Spinal cord (tissue), 10 donors: ENCODE results near the gene SND1. TPM values are rescaled to one million over a fixed set of nuclear protein-coding genes. Genes with fewer than 3 reads are reported as not detected.
A peak's percentile ranks its signal among the peaks of the same experiment; 100 is the strongest.

Experiments used
- DNase-seq, 6 donors: peaks; one replicate each; pipeline versions ENCODE4 v3.0.0 to v3.0.0-alpha.2; 2013 to 2015; ENCODE audit warnings: low spot score in 6 of 6, low read depth in 4 of 6
- H3K27ac ChIP-seq: one replicate; pipeline ENCODE4 v1.5.1; 2013; ENCODE audit warnings: low read depth, low read length, control low read depth
- H3K27me3 ChIP-seq: one replicate; pipeline ENCODE4 v1.6.1; 2013; ENCODE audit warnings: low read length; ENCODE audit not compliant: control insufficient read depth, insufficient read depth
- H3K36me3 ChIP-seq: one replicate; pipeline ENCODE4 v1.6.1; 2013; ENCODE audit warnings: low read length; ENCODE audit not compliant: control insufficient read depth, insufficient read depth
- H3K4me1 ChIP-seq: one replicate; pipeline ENCODE4 v1.6.1; 2013; ENCODE audit warnings: low read length; ENCODE audit not compliant: control insufficient read depth, insufficient read depth
- H3K4me3 ChIP-seq: one replicate; pipeline ENCODE4 v1.5.1; 2013; ENCODE audit warnings: low read depth, low read length, control low read depth
- H3K9me3 ChIP-seq: one replicate; pipeline ENCODE4 v1.6.1; 2013; ENCODE audit warnings: low read length; ENCODE audit not compliant: control insufficient read depth, insufficient read depth
- WGBS: methylation state at CpG from one replicate; pipeline ENCODE4 v1.1.5; 2013; ENCODE audit warnings: missing lambda C conversion rate; ENCODE audit not compliant: insufficient coverage; 5-methylcytosine and 5-hydroxymethylcytosine counted together
- polyA plus RNA-seq, 2 donors: library from polyadenylated mRNA; unstranded; fragments of 120-200 nt; gene quantifications; one replicate each; pipeline ENCODE4 v1.2.1, GENCODE V29; 2013; ENCODE audit not compliant: insufficient read length in 2 of 2
- total RNA-seq, 2 donors: library from RNA; depleted of rRNA in 1 of 2; stranded (reverse); fragments of 120-200 nt in 1 of 2; fragments of >200 nt in 1 of 2; gene quantifications; one replicate each; pipeline versions ENCODE4 v1.2.3 to v1.2.4, GENCODE V29; 2013 to 2014
- donor health status: healthy.

The SND1 gene
- total and polyA plus RNA-seq, 4 donors = 72.1 to 125 (median 91.3) TPM

- Histone ChIP-seq H3K4me1 (peaks cover 20% of the 10 kb centered on the region), H3K9me3 (no peaks in the 10 kb centered on the region), H3K27me3 (no peaks in the 10 kb centered on the region), H3K4me3 (no peak overlapping the region), H3K27ac (no peak overlapping the region), H3K36me3 (no peaks in the 10 kb centered on the region)
- no peak for DNase-seq
- WGBS = 71% methylated on average over 2 of the region's 2 CpGs
Measured at GRCh38 chr7:127648986-127649385, 3.0 kb upstream of the SND1 start.

GRCh38 chr7:127650847-127651555 is 993 bp upstream of the SND1 start:
- H3K36me3 ChIP-seq = no peaks in the 10 kb centered on the region
- peak overlapping the region; percentile 98 for H3K4me3 ChIP-seq
- H3K4me1 ChIP-seq = peaks cover 20% of the 10 kb centered on the region
- peak in 2 of 6 donors; percentile 15 to 44 for DNase-seq
- WGBS = 43% methylated on average over 29 of the region's 29 CpGs
- no peaks in the 10 kb centered on the region for H3K27me3 ChIP-seq
- peak overlapping the region; percentile 97 for H3K27ac ChIP-seq
- H3K9me3 ChIP-seq = no peaks in the 10 kb centered on the region

GRCh38 chr7:127652333-127653248 is 597 bp downstream of the SND1 start:
- Histone ChIP-seq H3K36me3 (peaks cover 3% of the 10 kb centered on the region), H3K27me3 (no peaks in the 10 kb centered on the region), H3K27ac (peak overlapping the region; percentile 97), H3K9me3 (no peaks in the 10 kb centered on the region), H3K4me1 (peaks cover 20% of the 10 kb centered on the region), H3K4me3 (peak overlapping the region; percentile 98)
- no peak for DNase-seq
- under 1% methylated on average over 30 of the region's 38 CpGs for WGBS

GRCh38 chr7:127653396-127653795 is 1.4 kb downstream of the SND1 start:
- Histone ChIP-seq H3K9me3 (no peaks in the 10 kb centered on the region), H3K4me3 (peak overlapping the region; percentile 98)
- WGBS = no CpG with 5 or more reads among the region's 4 CpGs

GRCh38 chr7:127654404-127655394 is 2.7 kb downstream of the SND1 start:
- H3K4me3 ChIP-seq = no peak overlapping the region
- H3K36me3 ChIP-seq = peaks cover 3% of the 10 kb centered on the region
- 56% methylated on average over 3 of the region's 5 CpGs for WGBS
- H3K4me1 ChIP-seq = peaks cover 20% of the 10 kb centered on the region
- H3K27me3 ChIP-seq = no peaks in the 10 kb centered on the region
- peak overlapping the region; percentile 16 for H3K27ac ChIP-seq
- no peaks in the 10 kb centered on the region for H3K9me3 ChIP-seq
- DNase-seq = peak in 1 of 6 donors; percentile 28

More at GRCh38 chr7:127653396-127653795, 1.4 kb downstream of the SND1 start:
- no peaks in the 10 kb centered on the region for H3K27me3 ChIP-seq
- H3K4me1 ChIP-seq = peaks cover 20% of the 10 kb centered on the region
- H3K27ac ChIP-seq = no peak overlapping the region
- H3K36me3 ChIP-seq = peaks cover 3% of the 10 kb centered on the region
- no peak for DNase-seq

- no peak overlapping the region for H3K27ac ChIP-seq
- no peaks in the 10 kb centered on the region for H3K9me3 ChIP-seq
- DNase-seq = no peak
- no peaks in the 10 kb centered on the region for H3K27me3 ChIP-seq
- H3K4me3 ChIP-seq = no peak overlapping the region
- no CpG with 5 or more reads among the region's 2 CpGs for WGBS
- H3K36me3 ChIP-seq = peaks cover 3% of the 10 kb centered on the region
- peaks cover 19% of the 10 kb centered on the region for H3K4me1 ChIP-seq
Measured at GRCh38 chr7:127655720-127656119, 3.7 kb downstream of the SND1 start.

DNA sequence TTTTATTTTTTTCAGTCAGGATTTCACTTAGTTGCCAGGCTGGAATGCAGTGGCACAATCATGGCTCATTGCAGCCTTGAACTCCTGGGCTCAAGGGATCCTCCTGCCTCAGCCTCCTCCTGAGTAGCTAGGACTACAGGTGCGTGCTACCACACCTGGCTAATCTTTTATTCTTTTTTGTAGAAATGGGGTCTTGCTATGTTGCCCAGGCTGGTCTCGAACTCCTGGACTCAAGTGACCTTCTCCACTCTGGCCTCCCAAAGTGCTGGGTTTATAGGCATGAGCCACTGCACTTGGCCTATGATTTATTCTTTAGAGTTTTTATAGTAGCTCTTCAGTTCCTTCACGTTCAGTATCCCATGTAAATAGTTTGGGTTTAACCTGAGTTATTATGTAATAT is 5.5 kb downstream of the SND1 start:
- H3K4me1 ChIP-seq = peaks cover 8% of the 10 kb centered on the region
- 100% methylated on average over 1 of the region's 3 CpGs for WGBS
- H3K27me3 ChIP-seq = no peaks in the 10 kb centered on the region
- no peak for DNase-seq
- no peaks in the 10 kb centered on the region for H3K9me3 ChIP-seq
- H3K27ac ChIP-seq = no peak overlapping the region
- peaks cover 7% of the 10 kb centered on the region for H3K36me3 ChIP-seq
- no peak overlapping the region for H3K4me3 ChIP-seq

- H3K27me3 ChIP-seq = no peaks in the 10 kb centered on the region
- no peak overlapping the region for H3K4me3 ChIP-seq
- H3K36me3 ChIP-seq = peaks cover 7% of the 10 kb centered on the region
- H3K9me3 ChIP-seq = no peaks in the 10 kb centered on the region
- no peak for DNase-seq
- WGBS = 80% methylated on average over 1 of the region's 3 CpGs
- H3K4me1 ChIP-seq = no peaks in the 10 kb centered on the region
- H3K27ac ChIP-seq = no peak overlapping the region
Measured at GRCh38 chr7:127658970-127659630, 7.1 kb downstream of the SND1 start.
